Prostate gland (tissue), 2 donors: Measurements from ENCODE around the gene PIK3R3. TPM values are rescaled to one million over a fixed set of nuclear protein-coding genes. Genes with fewer than 3 reads are reported as not detected.

Experiments
- DNase-seq: peaks from one replicate; pipeline ENCODE4 v3.0.0-alpha.2; 2019; ENCODE audit warnings: low spot score
- H3K27ac ChIP-seq, 2 donors: fragments of 200-600 bp; sonication (generic); 2 replicates each; pipeline ENCODE4 v1.5.1; 2017 to 2019
- H3K27me3 ChIP-seq: fragments of 200-600 bp; sonication (generic); replicated peaks from 2 replicates; pipeline ENCODE4 v1.5.1; 2019; ENCODE audit not compliant: insufficient read depth
- H3K36me3 ChIP-seq, 2 donors: fragments of 200-600 bp; sonication (generic); 1 replicate in 1 of 2; 2 replicates in 1 of 2; pipeline versions ENCODE4 v1.5.1 to v1.8.1; 2017 to 2019
- H3K4me1 ChIP-seq: fragments of 200-600 bp; sonication (generic); replicated peaks from 2 replicates; pipeline ENCODE4 v1.5.1; 2019
- H3K4me3 ChIP-seq, 2 donors: fragments of 200-600 bp; sonication (generic); 2 replicates each; pipeline ENCODE4 v1.5.1; 2017 to 2019
- H3K9me3 ChIP-seq: fragments of 200-600 bp; sonication (generic); 2 replicates; pipeline ENCODE4 v1.5.1; 2017
- POLR2A ChIP-seq: fragments of 450-650 bp; IDR thresholded peaks from one replicate; pipeline ENCODE4 v1.6.1; 2016; ENCODE audit warnings: antibody characterized with exemption, mild to moderate bottlenecking
- POLR2AphosphoS5 ChIP-seq: sonication (generic); formaldehyde crosslinking; IDR thresholded peaks from one replicate; pipeline ENCODE4 v1.6.1; 2017; ENCODE audit warnings: antibody characterized with exemption
- WGBS: methylation state at CpG from one replicate; pipeline ENCODE4 v1.1.5; 2018; 5-methylcytosine and 5-hydroxymethylcytosine counted together
- intact Hi-C: fragments of 100-400 bp; cut with DNase I; formaldehyde crosslinking; loops from one replicate; pipeline ENCODE4 v1.14.2; 2022
- total RNA-seq, 2 donors: library from RNA; depleted of rRNA; stranded (reverse); fragments of >200 nt; gene quantifications; one replicate each; pipeline ENCODE4 v1.1.0, GENCODE V29; 2016
- TF ChIP-seq, protein P1 (sequence below), 4 experiments: fragments of 200-600 bp in 2 of 4; fragments of 450-650 bp in 2 of 4; sonication (generic) in 2 of 4; IDR thresholded peaks; 1 replicate in 3 of 4; 2 replicates in 1 of 4; pipeline ENCODE4 v1.5.1; 2016 to 2019; ENCODE audit warnings: antibody characterized with exemption in 4 of 4, mild to moderate bottlenecking in 2 of 4, moderate library complexity in 2 of 4

The PIK3R3 gene
- total RNA-seq, 2 donors from 2014 or later, result 9.1 to 26.5 TPM

DNA sequence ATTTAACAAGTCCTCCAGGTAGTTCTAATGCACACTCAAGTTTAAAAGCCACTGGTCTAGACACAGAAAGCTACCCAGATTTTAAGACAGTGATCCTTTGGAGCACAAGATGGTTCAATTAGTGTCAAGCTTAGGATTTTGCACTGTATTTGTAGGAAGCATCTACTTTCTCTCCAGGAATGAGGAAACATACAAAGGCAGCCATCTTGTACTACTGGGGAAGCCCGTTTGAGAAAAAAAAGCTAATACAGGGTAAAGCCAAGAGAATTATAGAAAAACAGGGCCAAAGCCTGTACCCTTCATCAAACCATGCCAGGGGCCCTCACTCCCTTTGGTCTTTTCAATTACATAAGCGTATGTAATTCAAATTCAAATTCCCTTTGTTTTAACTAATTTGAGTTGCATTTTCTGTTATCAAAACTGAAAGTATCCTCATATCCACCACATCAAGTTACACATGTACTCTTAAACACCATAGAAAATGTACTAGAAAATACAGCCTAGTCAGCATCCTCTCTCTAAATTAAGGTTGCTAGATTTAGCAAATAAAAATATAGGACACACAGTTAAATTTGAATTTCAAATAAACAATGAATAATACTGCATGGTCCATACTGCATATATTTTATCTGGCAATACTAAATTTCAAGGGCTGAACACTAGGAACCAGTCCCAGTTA, 17.4 kb downstream of the PIK3R3 start:
- Histone ChIP-seq H3K4me3 (no peak overlapping the region), H3K36me3 (no peaks in the 10 kb centered on the region), H3K9me3 (no peaks in the 10 kb centered on the region), H3K27me3 (no peaks in the 10 kb centered on the region), H3K4me1 (no peaks in the 10 kb centered on the region), H3K27ac (no peak overlapping the region)
- 71% methylated on average over 2 of the region's 2 CpGs for WGBS
- intact Hi-C loops, result no loop called here
- TF ChIP-seq POLR2A (no peak), POLR2AphosphoS5 (no peak)
- TF ChIP-seq, protein P1, sequence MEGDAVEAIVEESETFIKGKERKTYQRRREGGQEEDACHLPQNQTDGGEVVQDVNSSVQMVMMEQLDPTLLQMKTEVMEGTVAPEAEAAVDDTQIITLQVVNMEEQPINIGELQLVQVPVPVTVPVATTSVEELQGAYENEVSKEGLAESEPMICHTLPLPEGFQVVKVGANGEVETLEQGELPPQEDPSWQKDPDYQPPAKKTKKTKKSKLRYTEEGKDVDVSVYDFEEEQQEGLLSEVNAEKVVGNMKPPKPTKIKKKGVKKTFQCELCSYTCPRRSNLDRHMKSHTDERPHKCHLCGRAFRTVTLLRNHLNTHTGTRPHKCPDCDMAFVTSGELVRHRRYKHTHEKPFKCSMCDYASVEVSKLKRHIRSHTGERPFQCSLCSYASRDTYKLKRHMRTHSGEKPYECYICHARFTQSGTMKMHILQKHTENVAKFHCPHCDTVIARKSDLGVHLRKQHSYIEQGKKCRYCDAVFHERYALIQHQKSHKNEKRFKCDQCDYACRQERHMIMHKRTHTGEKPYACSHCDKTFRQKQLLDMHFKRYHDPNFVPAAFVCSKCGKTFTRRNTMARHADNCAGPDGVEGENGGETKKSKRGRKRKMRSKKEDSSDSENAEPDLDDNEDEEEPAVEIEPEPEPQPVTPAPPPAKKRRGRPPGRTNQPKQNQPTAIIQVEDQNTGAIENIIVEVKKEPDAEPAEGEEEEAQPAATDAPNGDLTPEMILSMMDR (IDR thresholded peaks at IDR 0.05), result no peak
- no peak for DNase-seq

DNA sequence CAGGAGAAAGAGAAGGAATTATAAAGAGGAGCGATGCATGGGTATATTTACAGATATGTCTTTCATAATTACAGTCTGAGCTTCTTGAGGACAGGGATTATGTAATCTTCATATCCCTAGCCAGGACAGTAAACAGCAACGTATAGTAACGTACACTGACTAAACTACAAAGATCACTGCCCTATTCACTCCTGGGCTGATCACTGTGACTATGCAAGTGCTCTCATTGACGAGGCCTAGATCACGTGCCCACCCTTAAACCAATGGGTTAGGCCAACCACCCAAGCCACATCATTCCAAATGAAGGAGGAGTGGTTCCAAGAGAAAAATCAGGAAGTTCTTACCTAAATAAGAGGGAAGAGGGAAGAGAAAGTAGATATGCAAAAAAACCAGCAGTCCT, 18.5 kb downstream of the PIK3R3 start:
- DNase-seq, result no peak
- H3K4me1 ChIP-seq, result no peaks in the 10 kb centered on the region
- H3K27me3 ChIP-seq, result no peaks in the 10 kb centered on the region
- no peak overlapping the region for H3K27ac ChIP-seq
- intact Hi-C loops, result no loop called here
- TF ChIP-seq POLR2AphosphoS5 (no peak), POLR2A (no peak)
- TF ChIP-seq, protein P1 (IDR thresholded peaks at IDR 0.05), result no peak
- no peaks in the 10 kb centered on the region for H3K9me3 ChIP-seq
- WGBS, result 87% methylated on average over 5 of the region's 5 CpGs
- H3K36me3 ChIP-seq, result no peaks in the 10 kb centered on the region
- H3K4me3 ChIP-seq, result no peak overlapping the region

DNA sequence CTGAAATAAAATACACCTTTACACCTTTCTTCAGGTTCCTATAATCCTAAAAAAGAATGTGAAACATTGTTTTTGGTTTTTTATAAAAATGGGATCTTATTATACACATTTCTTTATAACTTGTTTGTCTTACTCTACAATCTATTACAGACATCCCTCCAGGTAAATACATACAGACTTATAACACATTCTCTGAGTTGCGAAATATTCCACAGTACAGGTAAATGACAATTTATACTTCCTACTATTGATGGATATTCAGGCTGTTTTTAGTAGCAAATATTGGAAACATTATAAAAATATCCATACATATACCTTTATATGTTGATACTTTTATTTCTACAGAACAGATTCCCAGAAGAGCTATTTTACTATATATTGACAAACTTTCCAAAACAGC, 20.3 kb downstream of the PIK3R3 start:
- no peaks in the 10 kb centered on the region for H3K36me3 ChIP-seq
- 94% methylated on average over 1 of the region's 1 CpG for WGBS
- no peaks in the 10 kb centered on the region for H3K27me3 ChIP-seq
- H3K4me3 ChIP-seq, result no peak overlapping the region
- intact Hi-C loops, result no loop called here
- no peak overlapping the region for H3K27ac ChIP-seq
- no peaks in the 10 kb centered on the region for H3K9me3 ChIP-seq
- DNase-seq, result no peak
- TF ChIP-seq POLR2A, result no peak
- no peak for TF ChIP-seq POLR2AphosphoS5
- TF ChIP-seq, protein P1 (IDR thresholded peaks at IDR 0.05), result no peak
- no peaks in the 10 kb centered on the region for H3K4me1 ChIP-seq

DNA sequence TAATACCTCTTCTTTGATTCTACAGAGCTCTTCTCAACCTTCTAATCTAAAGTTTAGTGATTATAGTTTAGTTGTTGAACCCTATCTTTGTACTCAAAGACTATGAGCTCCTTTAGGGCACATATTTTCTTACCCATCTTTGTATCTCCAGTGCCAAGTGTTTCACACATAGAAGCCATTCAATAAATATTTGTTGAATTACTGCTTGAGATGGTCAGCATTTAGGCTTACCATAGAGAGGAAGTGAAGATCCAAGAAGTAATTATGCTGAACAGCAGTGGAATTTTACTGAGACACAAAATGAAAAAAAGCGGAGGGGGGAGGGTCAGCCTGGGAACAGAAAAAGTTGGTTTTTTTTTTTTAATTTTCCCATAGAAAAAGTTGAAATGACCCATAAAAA, 21.9 kb downstream of the PIK3R3 start:
- 84% methylated on average over 1 of the region's 1 CpG for WGBS
- intact Hi-C loops, result no loop called here
- DNase-seq, result no peak
- no peaks in the 10 kb centered on the region for H3K27me3 ChIP-seq
- no peak overlapping the region for H3K27ac ChIP-seq
- TF ChIP-seq, protein P1 (IDR thresholded peaks at IDR 0.05), result no peak
- TF ChIP-seq POLR2AphosphoS5 (no peak), POLR2A (no peak)
- H3K4me3 ChIP-seq, result no peak overlapping the region
- no peaks in the 10 kb centered on the region for H3K9me3 ChIP-seq
- no peaks in the 10 kb centered on the region for H3K4me1 ChIP-seq
- H3K36me3 ChIP-seq, result no peaks in the 10 kb centered on the region

DNA sequence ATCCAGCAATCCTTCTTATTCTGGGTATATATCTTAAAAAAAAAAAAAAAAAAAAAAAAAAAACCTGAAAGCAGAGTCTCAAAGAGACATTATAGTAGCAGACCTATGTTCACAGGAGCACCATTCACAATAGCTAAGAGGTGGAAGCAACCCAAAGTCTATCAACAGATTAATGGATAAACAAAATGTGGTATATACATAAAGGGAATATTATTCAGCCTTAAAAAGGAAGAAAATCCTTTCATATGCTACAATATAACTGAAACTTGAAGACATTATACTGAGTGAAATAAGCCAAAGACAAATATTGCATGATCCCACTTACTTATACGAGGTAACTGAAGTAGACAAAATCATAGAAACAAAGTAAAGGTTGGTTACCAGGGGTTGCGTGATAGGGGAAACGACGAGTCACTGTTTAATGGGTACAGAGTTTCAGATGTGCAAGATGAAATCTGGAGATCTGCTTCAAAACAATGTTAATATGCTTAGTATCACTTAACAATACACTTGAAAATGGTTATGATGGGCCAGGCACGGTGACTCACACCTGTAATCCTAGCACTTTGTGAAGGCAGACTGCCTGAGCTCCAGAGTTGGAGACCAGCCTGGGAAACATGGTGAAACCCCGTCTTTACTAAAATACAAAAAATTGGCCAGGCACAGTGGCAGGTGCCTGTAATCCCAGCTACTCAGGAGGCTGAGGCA, 29.5 kb downstream of the PIK3R3 start:
- H3K36me3 ChIP-seq, result no peaks in the 10 kb centered on the region
- TF ChIP-seq, protein P1 (IDR thresholded peaks at IDR 0.05), result no peak
- no peak for TF ChIP-seq POLR2A
- TF ChIP-seq POLR2AphosphoS5, result no peak
- DNase-seq, result no peak
- intact Hi-C loops, result no loop called here
- H3K27me3 ChIP-seq, result no peaks in the 10 kb centered on the region
- H3K9me3 ChIP-seq, result no peaks in the 10 kb centered on the region
- no peak overlapping the region for H3K27ac ChIP-seq
- 93% methylated on average over 6 of the region's 6 CpGs for WGBS
- no peaks in the 10 kb centered on the region for H3K4me1 ChIP-seq
- H3K4me3 ChIP-seq, result no peak overlapping the region
